Endothelial cell of umbilical vein (primary cell): Measurements from ENCODE around the gene TRANK1. TPM values are rescaled to one million over a fixed set of nuclear protein-coding genes. Genes with fewer than 3 reads are reported as not detected.

Experiments used
- BruUV-seq: library from RNA; stranded (reverse); fragments of 400-500 nt; replicated peaks from 2 replicates; lab custom pipeline; 2021; lab: Mats Ljungman, UMichigan
- CTCF ChIA-PET: fragments of 300-600, 350-600 bp; sonication (Branson Sonifier 250); formaldehyde crosslinking; loops from one replicate; lab custom pipeline; 2021; ENCODE audit warnings: antibody characterized with exemption, inconsistent platforms; lab: Charles Lee
- POLR2A ChIA-PET: fragments of 300-600, 350-600 bp; sonication (Branson Sonifier 250); formaldehyde crosslinking; loops from one replicate; lab custom pipeline; 2021; ENCODE audit warnings: antibody characterized with exemption, inconsistent platforms; lab: Charles Lee
- DNase-seq: peaks from one replicate; pipeline ENCODE4 v3.0.0-alpha.2; 2011; ENCODE audit warnings: low read depth, low spot score
- FAIRE-seq: peaks from 2 replicates; lab custom pipeline; 2011; peaks lifted over from hg19 to GRCh38; lab: Jason Lieb, UNC
- H2AFZ ChIP-seq: 2 replicates; pipeline ENCODE4 v1.6.0; 2012; ENCODE audit warnings: low read depth, low read length, control low read depth, inconsistent platforms
- H3K27ac ChIP-seq: 2 replicates; pipeline ENCODE4 v1.5.1; 2011; ENCODE audit warnings: low read depth, mild to moderate bottlenecking, control low read depth, low read length, moderate library complexity; ENCODE audit not compliant: insufficient read depth
- H3K27me3 ChIP-seq, 2 experiments: 2 replicates each; pipeline versions ENCODE4 v1.6.0 to v1.6.1; 2011; ENCODE audit warnings: low read length in 2 of 2, mixed read lengths in 1 of 2; ENCODE audit not compliant: control insufficient read depth in 2 of 2, insufficient read depth in 2 of 2
- H3K36me3 ChIP-seq, 2 experiments: 2 replicates in 1 of 2; 3 replicates in 1 of 2; pipeline ENCODE4 v1.5.1; 2011; ENCODE audit warnings: low read length in 2 of 2, mild to moderate bottlenecking in 1 of 2, moderate library complexity in 1 of 2; ENCODE audit not compliant: control insufficient read depth in 2 of 2, insufficient read depth in 2 of 2; ENCODE audit errors: extremely low read depth in 1 of 2
- H3K4me1 ChIP-seq: 3 replicates; pipeline ENCODE4 v1.5.1; 2011; ENCODE audit warnings: mild to moderate bottlenecking, low read length; ENCODE audit not compliant: control insufficient read depth, insufficient read depth; ENCODE audit errors: extremely low read depth
- H3K4me2 ChIP-seq: 2 replicates; pipeline ENCODE4 v1.6.1; 2011; ENCODE audit warnings: low read length, control low read depth, mixed read lengths; ENCODE audit not compliant: insufficient read depth
- H3K4me3 ChIP-seq, 3 experiments: fragments of 200-600 bp in 1 of 3; sonication (generic), shearing (Covaris generic) in 1 of 3; replicated peaks in 1 of 3; 2 replicates each; pipeline ENCODE4 v1.5.1; 2011 to 2016; ENCODE audit warnings: control low read depth in 3 of 3, low read length in 3 of 3, mild to moderate bottlenecking in 2 of 3, inconsistent platforms in 1 of 3, low read depth in 1 of 3, moderate library complexity in 1 of 3; ENCODE audit not compliant: insufficient read depth in 1 of 3
- H3K79me2 ChIP-seq: 2 replicates; pipeline ENCODE4 v1.6.0; 2012; ENCODE audit warnings: low read length, inconsistent platforms; ENCODE audit not compliant: control insufficient read depth, insufficient read depth
- H3K9ac ChIP-seq: replicated peaks from 2 replicates; pipeline ENCODE3; 2011; ENCODE audit warnings: low read length, control low read depth; ENCODE audit not compliant: insufficient read depth; ENCODE audit errors: extremely low read depth
- H3K9me1 ChIP-seq: replicated peaks from 3 replicates; pipeline ENCODE4 v1.6.0; 2011; ENCODE audit warnings: mild to moderate bottlenecking, low read length; ENCODE audit not compliant: control insufficient read depth, insufficient read depth; ENCODE audit errors: extremely low read depth
- H3K9me3 ChIP-seq: replicated peaks from 2 replicates; pipeline ENCODE4 v1.5.1; 2012; ENCODE audit warnings: low read length, inconsistent platforms; ENCODE audit not compliant: control insufficient read depth, insufficient read depth
- H4K20me1 ChIP-seq: replicated peaks from 2 replicates; pipeline ENCODE3; 2011; ENCODE audit warnings: mild to moderate bottlenecking, low read length; ENCODE audit not compliant: control insufficient read depth, insufficient read depth; ENCODE audit errors: extremely low read depth
- CTCF ChIP-seq, 2 donors: IDR thresholded peaks; 1 replicate in 1 of 2; 2 replicates in 1 of 2; pipeline ENCODE4 v1.5.1; 2011; ENCODE audit warnings: low read length in 2 of 2, mild to moderate bottlenecking in 2 of 2, moderate library complexity in 2 of 2, control low read depth in 1 of 2, inconsistent platforms in 1 of 2, low read depth in 1 of 2; ENCODE audit not compliant: insufficient read depth in 1 of 2; ENCODE audit errors: extremely low read depth in 1 of 2
- EZH2 ChIP-seq: IDR thresholded peaks from 2 replicates; pipeline ENCODE4 v1.6.1; 2012; ENCODE audit warnings: borderline replicate concordance, low read depth, mild to moderate bottlenecking, moderate library complexity, low read length, inconsistent platforms; ENCODE audit not compliant: severe bottlenecking
- FOS ChIP-seq: IDR thresholded peaks from 2 replicates; pipeline ENCODE4 v1.6.1; 2011; ENCODE audit warnings: mild to moderate bottlenecking, low read length, moderate library complexity, borderline replicate concordance; ENCODE audit not compliant: insufficient read depth
- GATA2 ChIP-seq: IDR thresholded peaks from 2 replicates; pipeline ENCODE4 v1.7.0; 2011; ENCODE audit warnings: low read depth, mild to moderate bottlenecking, moderate library complexity, mixed read lengths, low read length; ENCODE audit not compliant: insufficient read length, insufficient read depth
- JUN ChIP-seq: IDR thresholded peaks from 2 replicates; pipeline ENCODE4 v1.6.1; 2011; ENCODE audit warnings: borderline replicate concordance, low read depth; ENCODE audit not compliant: insufficient read length, insufficient read depth
- MAX ChIP-seq: IDR thresholded peaks from 2 replicates; pipeline ENCODE4 v1.6.1; 2011; ENCODE audit not compliant: insufficient read depth, insufficient read length
- MYC ChIP-seq: IDR thresholded peaks from one replicate; pipeline ENCODE4 v1.6.1; 2011; ENCODE audit warnings: mild to moderate bottlenecking, low read depth, low read length
- POLR2A ChIP-seq: IDR thresholded peaks from 2 replicates; pipeline ENCODE4 v1.6.1; 2012; ENCODE audit warnings: low read depth, mild to moderate bottlenecking, control low read depth, low read length
- POLR2AphosphoS5 ChIP-seq: IDR thresholded peaks from 2 replicates; pipeline ENCODE4 v1.6.1; 2012; ENCODE audit warnings: low read depth, mild to moderate bottlenecking, control low read depth, low read length, moderate library complexity; ENCODE audit not compliant: insufficient read depth
- dilution Hi-C: fragments of 300-500 bp; cut with MboI; formaldehyde crosslinking; loops from one replicate; pipeline ENCODE4 v1.15.0; 2019; ENCODE audit warnings: low sequenced_read_pairs; ENCODE audit not compliant: extremely low pct_ligation_motif_present
- intact Hi-C: fragments of 100-400 bp; cut with micrococcal nuclease; formaldehyde crosslinking; loops from one replicate; pipeline ENCODE4 v1.10.0; 2022
- polyA plus RNA-seq, 4 experiments: library from polyadenylated mRNA; depleted of rRNA in 3 of 4; stranded (reverse) in 3 of 4; unstranded in 1 of 4; fragments of >200 nt; gene quantifications; 2 replicates each; pipeline versions ENCODE4 v1.2.1 to v1.2.3, GENCODE V29; 2011 to 2012; ENCODE audit warnings: missing spikeins in 1 of 4
- total RNA-seq: library from RNA; stranded (reverse); gene quantifications from 2 replicates; pipeline ENCODE4 v1.2.3, GENCODE V29; 2021

TRANK1 gene
- total and polyA plus RNA-seq, 2 donors (not counting 3 experiments of a cell fraction or from before 2014, with no cell fraction given), result 4.6 to 14.4 TPM

- CTCF ChIA-PET, result interaction anchor here (2.6 kb wide), 1 partner anchor 20 kb away, joined by 6 read pairs; the partner anchor contains the start of gene TRANK1
- Histone ChIP-seq H4K20me1 (no peaks in the 10 kb centered on the region), H3K9me3 (no peaks in the 10 kb centered on the region), H3K4me3 (no peak overlapping the region), H3K9me1 (no peaks in the 10 kb centered on the region), H3K36me3 (no peaks in the 10 kb centered on the region), H3K27me3 (no peaks in the 10 kb centered on the region), H3K27ac (no peak overlapping the region), H3K9ac (no peak overlapping the region), H3K4me2 (no peak overlapping the region), H2AFZ (no peak overlapping the region), H3K4me1 (no peaks in the 10 kb centered on the region), H3K79me2 (no peaks in the 10 kb centered on the region)
- BruUV-seq, result no TSS peak
- dilution Hi-C loops, result no loop called here
- intact Hi-C loops, result no loop called here
- POLR2A ChIA-PET, result no interaction called here
- TF ChIP-seq CTCF (IDR thresholded peaks at IDR 0.05; ENCODE audit: extremely low read depth in 1 of 2, insufficient read depth in 1 of 2, low read depth in 1 of 2, low read length in 2 of 2) (no peak), POLR2AphosphoS5 (no peak), POLR2A (no peak), FOS (no peak), JUN (no peak), GATA2 (no peak), EZH2 (no peak), MAX (no peak), MYC (no peak)
- DNase-seq (no peak), FAIRE-seq (no peak)
Measured at GRCh38 chr3:36924744-36925521, 19.9 kb downstream of the TRANK1 start.
